ENCODE data around the gene SCCPDH.
"Not testable (repeated sequence)": the region's sequence is repeated elsewhere in the genome, so short reads cannot be mapped to it uniquely, and the experiment has no call there.

SCCPDH gene

GRCh38 chr1:246690100-246690499, 34.1 kb upstream of the SCCPDH start:
- no peaks in the 10 kb centered on the region for H3K4me1 ChIP-seq (ENCODE audit: control insufficient read depth, insufficient read depth, low read length)
- ChIA-PET CTCF (interaction anchor here (0.6 to 1.7 kb wide), 7 partner anchors 9 to 874 kb away, joined by 3 to 11 read pairs (median 4); no protein-coding TSS in a partner anchor), POLR2A (no interaction called here)
- TF ChIP-seq ZBTB1 (tag by site-specific recombination; IDR thresholded peaks at IDR 0.05) (no peak), HOXD13 (CRISPR knock-in tag; IDR thresholded peaks at IDR 0.05; ENCODE audit: borderline replicate concordance) (no peak), BCL11B (tag by site-specific recombination; IDR thresholded peaks at IDR 0.05; ENCODE audit: low read depth) (no peak), ZNF544 (tag by site-specific recombination; IDR thresholded peaks at IDR 0.05) (no peak), HOXC10 (CRISPR knock-in tag; IDR thresholded peaks at IDR 0.05) (no peak), ZNF473 (tag by site-specific recombination; IDR thresholded peaks at IDR 0.05) (no peak), RBAK (tag by site-specific recombination; IDR thresholded peaks at IDR 0.05) (no peak)
- no peak overlapping the region for H3K27ac ChIP-seq (ENCODE audit: extremely low read depth, low read depth, low read length)
- no peaks in the 10 kb centered on the region for H3K36me3 ChIP-seq (ENCODE audit: control insufficient read depth in 2 of 2, insufficient read depth in 1 of 2, low read length in 2 of 2)
- H3K4me3 ChIP-seq (ENCODE audit: low read depth, low read length), result no peak overlapping the region
- no peaks in the 10 kb centered on the region for H3K9me3 ChIP-seq (ENCODE audit: control insufficient read depth, insufficient read depth, low read depth, low read length)

- H3K4me1 ChIP-seq (ENCODE audit: control insufficient read depth, insufficient read depth, low read length), result no peaks in the 10 kb centered on the region
- no peak overlapping the region for H3K27ac ChIP-seq (ENCODE audit: extremely low read depth, low read depth, low read length)
- ChIA-PET POLR2A (no interaction called here), CTCF (interaction anchor here (0.9 kb wide), 1 partner anchor 63 kb away, joined by 3 read pairs; no protein-coding TSS in a partner anchor)
- TF ChIP-seq ZNF621 (tag by site-specific recombination; IDR thresholded peaks at IDR 0.05), result no peak
- TF ChIP-seq ZEB2 (tag by site-specific recombination; IDR thresholded peaks at IDR 0.05), result no peak
- no peak for TF ChIP-seq ZNF398 (tag by site-specific recombination; IDR thresholded peaks at IDR 0.05)
- TF ChIP-seq SALL2 (tag by site-specific recombination; IDR thresholded peaks at IDR 0.05; ENCODE audit: borderline replicate concordance), result no peak
- no peak for TF ChIP-seq ZNF785 (tag by site-specific recombination; IDR thresholded peaks at IDR 0.05)
- TF ChIP-seq KLF1 (tag by site-specific recombination; IDR thresholded peaks at IDR 0.05), result no peak
- no peak for TF ChIP-seq PRDM1 (tag by site-specific recombination; IDR thresholded peaks at IDR 0.05)
- TF ChIP-seq PRDM4 (tag by site-specific recombination; IDR thresholded peaks at IDR 0.05), result no peak
- TF ChIP-seq SCRT2 (tag by site-specific recombination; IDR thresholded peaks at IDR 0.05), result no peak
- TF ChIP-seq INSM2 (tag by site-specific recombination; IDR thresholded peaks at IDR 0.05), result no peak
- no peak for TF ChIP-seq GLI2 (tag by site-specific recombination; IDR thresholded peaks at IDR 0.05; ENCODE audit: borderline replicate concordance, low read depth)
- H3K4me3 ChIP-seq (ENCODE audit: low read depth, low read length), result no peak overlapping the region
- no peaks in the 10 kb centered on the region for H3K36me3 ChIP-seq (ENCODE audit: control insufficient read depth in 2 of 2, insufficient read depth in 1 of 2, low read length in 2 of 2)
- H3K9me3 ChIP-seq (ENCODE audit: control insufficient read depth, insufficient read depth, low read depth, low read length), result no peaks in the 10 kb centered on the region
Measured at GRCh38 chr1:246691622-246692495, 32.4 kb upstream of the SCCPDH start.

GRCh38 chr1:246694213-246694895, 29.9 kb upstream of the SCCPDH start:
- H3K36me3 ChIP-seq (ENCODE audit: control insufficient read depth in 2 of 2, insufficient read depth in 1 of 2, low read length in 2 of 2); CTCF ChIA-PET; H3K27ac ChIP-seq (ENCODE audit: extremely low read depth, low read depth, low read length); H3K4me1 ChIP-seq (ENCODE audit: control insufficient read depth, insufficient read depth, low read length); H3K4me3 ChIP-seq (ENCODE audit: low read depth, low read length); H3K9me3 ChIP-seq (ENCODE audit: control insufficient read depth, insufficient read depth, low read depth, low read length); POLR2A ChIA-PET: not testable (repeated sequence)

Data from HEK293 (cell line).